Stimulated activated naive CD8-positive, alpha-beta T cell treated with anti-CD3 and anti-CD28 coated beads, Interleukin-15, Interleukin-2, amounts not matched to agents 100 ng/mL and 50 ng/mL, for 24 hours (primary cell): Measurements from ENCODE around the gene RUVBL2.

Experiments
- H3K27ac Mint-ChIP-seq: one replicate; pipeline ENCODE4 v1.8.0; 2021; ENCODE audit warnings: mild to moderate bottlenecking, mixed read lengths
- H3K27me3 Mint-ChIP-seq: one replicate; pipeline ENCODE4 v1.8.0; 2021; ENCODE audit warnings: mixed read lengths
- H3K36me3 Mint-ChIP-seq: one replicate; pipeline ENCODE4 v1.8.0; 2021; ENCODE audit warnings: low read depth, mixed read lengths
- H3K4me1 Mint-ChIP-seq: one replicate; pipeline ENCODE4 v1.8.0; 2021; ENCODE audit warnings: low read depth, mixed read lengths
- H3K4me3 Mint-ChIP-seq: one replicate; pipeline ENCODE4 v1.8.0; 2021; ENCODE audit warnings: mild to moderate bottlenecking, mixed read lengths
- H3K9me3 Mint-ChIP-seq: one replicate; pipeline ENCODE4 v1.8.0; 2021; ENCODE audit warnings: mixed read lengths

Gene RUVBL2

GRCh38 chr19:48993175-48994034 is at the start of gene RUVBL2, which contains the start of gene GYS1:
RUVBL2 (plus strand) TSS chr19:48993887; CDS start chr19:48993912, 25 bp downstream.
GYS1 (minus strand) TSS chr19:48993309; CDS start chr19:48993112, 197 bp downstream.
- peak within 1 kb of the TSS; percentile 100 for H3K4me3 Mint-ChIP-seq
- no peaks in the 10 kb centered on the region for H3K27me3 Mint-ChIP-seq
- peaks cover 50% of the 10 kb centered on the region for H3K4me1 Mint-ChIP-seq
- peaks cover 31% of the 10 kb centered on the region for H3K36me3 Mint-ChIP-seq
- no peaks in the 10 kb centered on the region for H3K9me3 Mint-ChIP-seq
- H3K27ac Mint-ChIP-seq = peak within 1 kb of the TSS; percentile 97

GRCh38 chr19:48945415-48945814 is 48.3 kb upstream of the RUVBL2 start:
- Mint-ChIP-seq H3K9me3 (no peaks in the 10 kb centered on the region), H3K4me1 (no peaks in the 10 kb centered on the region), H3K27me3 (no peaks in the 10 kb centered on the region), H3K36me3 (no peaks in the 10 kb centered on the region), H3K4me3 (no peak overlapping the region), H3K27ac (no peak overlapping the region)

GRCh38 chr19:48945817-48946216 is 47.9 kb upstream of the RUVBL2 start:
- Mint-ChIP-seq H3K27ac (no peak overlapping the region), H3K4me3 (no peak overlapping the region), H3K27me3 (no peaks in the 10 kb centered on the region), H3K4me1 (no peaks in the 10 kb centered on the region), H3K9me3 (no peaks in the 10 kb centered on the region), H3K36me3 (no peaks in the 10 kb centered on the region)

- no peaks in the 10 kb centered on the region for H3K27me3 Mint-ChIP-seq
- H3K27ac Mint-ChIP-seq = no peak overlapping the region
- H3K4me3 Mint-ChIP-seq = no peak overlapping the region
- no peaks in the 10 kb centered on the region for H3K36me3 Mint-ChIP-seq
- H3K9me3 Mint-ChIP-seq = no peaks in the 10 kb centered on the region
- no peaks in the 10 kb centered on the region for H3K4me1 Mint-ChIP-seq
These were observed 47.0 kb upstream of the RUVBL2 start for GRCh38 chr19:48946463-48947257.

GRCh38 chr19:48947258-48947542 is 46.5 kb upstream of the RUVBL2 start:
- no peak overlapping the region for H3K4me3 Mint-ChIP-seq
- H3K4me1 Mint-ChIP-seq = no peaks in the 10 kb centered on the region
- no peaks in the 10 kb centered on the region for H3K27me3 Mint-ChIP-seq
- H3K36me3 Mint-ChIP-seq = no peaks in the 10 kb centered on the region
- no peak overlapping the region for H3K27ac Mint-ChIP-seq
- H3K9me3 Mint-ChIP-seq = no peaks in the 10 kb centered on the region

- Mint-ChIP-seq H3K36me3 (no peaks in the 10 kb centered on the region), H3K27me3 (no peaks in the 10 kb centered on the region), H3K4me1 (peaks cover 4% of the 10 kb centered on the region), H3K4me3 (no peak overlapping the region), H3K9me3 (no peaks in the 10 kb centered on the region), H3K27ac (no peak overlapping the region)
These were observed 43.5 kb upstream of the RUVBL2 start for GRCh38 chr19:48950159-48950558.

GRCh38 chr19:48950830-48951519 is 42.7 kb upstream of the RUVBL2 start:
- Mint-ChIP-seq H3K36me3 (peaks cover 2% of the 10 kb centered on the region), H3K4me3 (no peak overlapping the region), H3K9me3 (no peaks in the 10 kb centered on the region), H3K27ac (no peak overlapping the region), H3K4me1 (peaks cover 12% of the 10 kb centered on the region), H3K27me3 (no peaks in the 10 kb centered on the region)

- peaks cover 26% of the 10 kb centered on the region for H3K4me1 Mint-ChIP-seq
- no peak overlapping the region for H3K27ac Mint-ChIP-seq
- no peak overlapping the region for H3K4me3 Mint-ChIP-seq
- no peaks in the 10 kb centered on the region for H3K9me3 Mint-ChIP-seq
- H3K36me3 Mint-ChIP-seq = peaks cover 20% of the 10 kb centered on the region
- H3K27me3 Mint-ChIP-seq = no peaks in the 10 kb centered on the region
These were observed 40.5 kb upstream of the RUVBL2 start for GRCh38 chr19:48953141-48953540.

- peaks cover 26% of the 10 kb centered on the region for H3K36me3 Mint-ChIP-seq
- H3K4me1 Mint-ChIP-seq = peaks cover 30% of the 10 kb centered on the region
- no peaks in the 10 kb centered on the region for H3K9me3 Mint-ChIP-seq
- H3K27me3 Mint-ChIP-seq = no peaks in the 10 kb centered on the region
- peak overlapping the region; percentile 85 for H3K4me3 Mint-ChIP-seq
- peak overlapping the region; percentile 92 for H3K27ac Mint-ChIP-seq
These were observed 39.6 kb upstream of the RUVBL2 start for GRCh38 chr19:48953990-48954594.

GRCh38 chr19:48954595-48955307 is 38.9 kb upstream of the RUVBL2 start, which contains the start of gene BAX:
BAX (plus strand) TSS chr19:48954875; CDS start chr19:48954929, 54 bp downstream.
- peaks cover 30% of the 10 kb centered on the region for H3K4me1 Mint-ChIP-seq

GRCh38 chr19:48955308-48955958 is 38.3 kb upstream of the RUVBL2 start:
- peaks cover 26% of the 10 kb centered on the region for H3K36me3 Mint-ChIP-seq
- peak overlapping the region; percentile 85 for H3K4me3 Mint-ChIP-seq
- H3K4me1 Mint-ChIP-seq = peaks cover 30% of the 10 kb centered on the region
- no peaks in the 10 kb centered on the region for H3K27me3 Mint-ChIP-seq
- H3K27ac Mint-ChIP-seq = peak overlapping the region; percentile 86
- H3K9me3 Mint-ChIP-seq = no peaks in the 10 kb centered on the region

More at GRCh38 chr19:48954595-48955307, 38.9 kb upstream of the RUVBL2 start, which contains the start of gene BAX:
- peak within 1 kb of the TSS; percentile 85 for H3K4me3 Mint-ChIP-seq
- peaks cover 26% of the 10 kb centered on the region for H3K36me3 Mint-ChIP-seq
- peak within 1 kb of the TSS; percentile 92 for H3K27ac Mint-ChIP-seq
- H3K27me3 Mint-ChIP-seq = no peaks in the 10 kb centered on the region
- no peaks in the 10 kb centered on the region for H3K9me3 Mint-ChIP-seq

- Mint-ChIP-seq H3K36me3 (peaks cover 34% of the 10 kb centered on the region), H3K27ac (no peak overlapping the region), H3K9me3 (no peaks in the 10 kb centered on the region), H3K4me3 (no peak overlapping the region), H3K4me1 (peaks cover 52% of the 10 kb centered on the region), H3K27me3 (no peaks in the 10 kb centered on the region)
These were observed 35.7 kb upstream of the RUVBL2 start for GRCh38 chr19:48958006-48958405.

- Mint-ChIP-seq H3K9me3 (no peaks in the 10 kb centered on the region), H3K4me3 (no peak overlapping the region), H3K36me3 (peaks cover 34% of the 10 kb centered on the region), H3K27ac (no peak overlapping the region), H3K27me3 (no peaks in the 10 kb centered on the region), H3K4me1 (peaks cover 64% of the 10 kb centered on the region)
These were observed 34.1 kb upstream of the RUVBL2 start for GRCh38 chr19:48959341-48960239.
